HCT116 (cell line): Measurements from ENCODE around the gene TAF11L7. TPM values are rescaled to one million over a fixed set of nuclear protein-coding genes. Genes with fewer than 3 reads are reported as not detected.

Source experiments
- ATAC-seq: fragments of 200-7000 bp; cut with Tn5 transposase; 2 replicates; pipeline ENCODE4 v1.9.1; 2020; ENCODE audit warnings: mild to moderate bottlenecking, moderate library complexity
- BruUV-seq: library from RNA; stranded (reverse); fragments of 400-500 nt; replicated peaks from 2 replicates; lab custom pipeline; 2021; lab: Mats Ljungman, UMichigan
- CTCF ChIA-PET: fragments of 300-600 bp; sonication (Branson Sonifier 250); formaldehyde crosslinking; loops from one replicate; lab custom pipeline; 2021; ENCODE audit warnings: antibody characterized with exemption; lab: Charles Lee
- POLR2A ChIA-PET: fragments of 300-600, 350-600 bp; sonication (Branson Sonifier 250); formaldehyde crosslinking; loops from one replicate; lab custom pipeline; 2021; ENCODE audit warnings: antibody characterized with exemption; lab: Charles Lee
- RAD21 ChIA-PET, 2 experiments: fragments of 300-600 bp; sonication (Branson Sonifier 250); formaldehyde crosslinking; loops; one replicate each; lab custom pipeline; 2023; ENCODE audit warnings: low total read pairs in 2 of 2; ENCODE audit not compliant: uncharacterized antibody in 2 of 2, unreplicated experiment in 2 of 2, low non-redundant PET in 1 of 2; lab: Charles Lee
- DNase-seq: peaks from one replicate; pipeline ENCODE4 v3.0.0-alpha.2; 2010; ENCODE audit warnings: low read depth, low spot score
- H2AFZ ChIP-seq: fragments of 200-600 bp; shearing (Covaris generic), sonication (generic); 2 replicates; pipeline ENCODE4 v1.6.1; 2017; ENCODE audit warnings: low read depth, mixed run types, mixed read lengths, antibody characterized with exemption, low read length; ENCODE audit not compliant: poor library complexity, severe bottlenecking
- H3K27ac ChIP-seq: 2 replicates; pipeline ENCODE4 v1.5.1; 2012; ENCODE audit warnings: low read depth, low read length
- H3K27me3 ChIP-seq: fragments of 200-600 bp; sonication (generic); 2 replicates; pipeline ENCODE4 v1.6.1; 2016; ENCODE audit warnings: mixed run types, low read length, mixed read lengths; ENCODE audit not compliant: insufficient read depth
- H3K36me3 ChIP-seq, 2 experiments: fragments of 200-500 bp in 1 of 2; fragments of 200-600 bp in 1 of 2; sonication (Bioruptor generic) in 1 of 2; sonication (generic) in 1 of 2; 2 replicates each; pipeline versions ENCODE4 v1.5.1 to v1.6.1; 2014 to 2016; ENCODE audit warnings: low read length in 2 of 2, inconsistent platforms in 1 of 2, mixed read lengths in 1 of 2, mixed run types in 1 of 2; ENCODE audit not compliant: insufficient read depth in 2 of 2, control insufficient read depth in 1 of 2
- H3K4me1 ChIP-seq, 2 experiments: fragments of 200-600 bp in 1 of 2; sonication (generic) in 1 of 2; 2 replicates each; pipeline versions ENCODE4 v1.5.1 to v1.6.1; 2012 to 2017; ENCODE audit warnings: low read length in 2 of 2, inconsistent platforms in 1 of 2, mild to moderate bottlenecking in 1 of 2, mixed read lengths in 1 of 2, mixed run types in 1 of 2, moderate library complexity in 1 of 2; ENCODE audit not compliant: insufficient read depth in 2 of 2, control insufficient read depth in 1 of 2
- H3K4me2 ChIP-seq: fragments of 200-600 bp; sonication (generic); 2 replicates; pipeline ENCODE4 v1.6.1; 2017; ENCODE audit warnings: mixed run types, low read length, mixed read lengths
- H3K4me3 ChIP-seq, 2 experiments: fragments of 200-600 bp in 1 of 2; sonication (generic) in 1 of 2; replicated peaks in 1 of 2; 2 replicates each; pipeline ENCODE4 v1.5.1; 2011 to 2016; ENCODE audit warnings: low read length in 2 of 2, control low read depth in 1 of 2, low read depth in 1 of 2, mild to moderate bottlenecking in 1 of 2, mixed read lengths in 1 of 2, mixed run types in 1 of 2
- H3K79me2 ChIP-seq: fragments of 200-600 bp; sonication (generic); 2 replicates; pipeline ENCODE4 v1.6.1; 2017; ENCODE audit warnings: mild to moderate bottlenecking, mixed run types, low read length, moderate library complexity, mixed read lengths; ENCODE audit not compliant: insufficient read depth
- H3K9ac ChIP-seq: fragments of 200-600 bp; sonication (generic); 2 replicates; pipeline ENCODE4 v1.6.1; 2016; ENCODE audit warnings: low read length, mixed read lengths
- H3K9me2 ChIP-seq: fragments of 200-600 bp; sonication (generic), shearing (Covaris generic); 2 replicates; pipeline ENCODE4 v1.6.1; 2017; ENCODE audit warnings: mixed run types, mild to moderate bottlenecking, moderate library complexity; ENCODE audit not compliant: insufficient read depth
- H3K9me3 ChIP-seq, 2 experiments: fragments of 200-500 bp in 1 of 2; fragments of 200-600 bp in 1 of 2; sonication (Bioruptor generic) in 1 of 2; sonication (generic) in 1 of 2; 2 replicates each; pipeline ENCODE4 v1.6.1; 2014 to 2017; ENCODE audit warnings: low read length in 2 of 2, mixed read lengths in 2 of 2, inconsistent platforms in 1 of 2, low read depth in 1 of 2, mild to moderate bottlenecking in 1 of 2, mixed run types in 1 of 2, moderate library complexity in 1 of 2; ENCODE audit not compliant: control insufficient read depth in 1 of 2, insufficient read depth in 1 of 2
- H4K20me1 ChIP-seq: fragments of 200-600 bp; sonication (generic), shearing (Covaris generic); 2 replicates; pipeline ENCODE4 v1.6.1; 2017; ENCODE audit warnings: mixed run types, mild to moderate bottlenecking, moderate library complexity; ENCODE audit not compliant: insufficient read depth
- CBX3 ChIP-seq: IDR thresholded peaks from 2 replicates; pipeline ENCODE4 v1.6.1; 2012; ENCODE audit warnings: low read depth
- EGR1 ChIP-seq: IDR thresholded peaks from 2 replicates; pipeline ENCODE4 v1.6.1; 2012; ENCODE audit warnings: low read depth
- ELF1 ChIP-seq: IDR thresholded peaks from 2 replicates; pipeline ENCODE4 v1.6.1; 2012; ENCODE audit warnings: low read depth, borderline replicate concordance
- EZH2phosphoT487 ChIP-seq: fragments of 200-600 bp; IDR thresholded peaks from 2 replicates; pipeline ENCODE4 v1.6.1; 2018; ENCODE audit warnings: antibody characterized with exemption, borderline replicate concordance
- FOSL1 ChIP-seq: IDR thresholded peaks from 2 replicates; pipeline ENCODE4 v1.6.1; 2012; ENCODE audit warnings: low read depth
- JUND ChIP-seq: IDR thresholded peaks from 2 replicates; pipeline ENCODE4 v1.6.1; 2012
- POLR2AphosphoS5 ChIP-seq: IDR thresholded peaks from 2 replicates; pipeline ENCODE4 v1.6.1; 2011; ENCODE audit warnings: mild to moderate bottlenecking, low read depth, low read length, moderate library complexity
- RAD21 ChIP-seq: IDR thresholded peaks from 2 replicates; pipeline ENCODE4 v1.6.1; 2012; ENCODE audit warnings: low read depth, mild to moderate bottlenecking
- REST ChIP-seq: IDR thresholded peaks from 2 replicates; pipeline ENCODE4 v1.6.1; 2012; ENCODE audit warnings: low read depth
- SP1 ChIP-seq: IDR thresholded peaks from 2 replicates; pipeline ENCODE4 v1.6.1; 2012; ENCODE audit warnings: low read depth
- SRF ChIP-seq: IDR thresholded peaks from 2 replicates; pipeline ENCODE4 v1.6.1; 2012; ENCODE audit warnings: low read depth
- TCF7L2 ChIP-seq: IDR thresholded peaks from 2 replicates; pipeline ENCODE4 v1.7.0; 2011; ENCODE audit warnings: borderline replicate concordance, inconsistent platforms; ENCODE audit not compliant: insufficient read depth, insufficient read length; ENCODE audit errors: extremely low read depth
- ZBTB33 ChIP-seq: IDR thresholded peaks from 2 replicates; pipeline ENCODE4 v1.6.1; 2011; ENCODE audit warnings: mild to moderate bottlenecking, low read length, moderate library complexity; ENCODE audit not compliant: insufficient replicate concordance; ENCODE audit errors: extremely low read depth
- ZFX ChIP-seq: fragments of 450-650 bp; IDR thresholded peaks from 2 replicates; pipeline ENCODE4 v1.6.1; 2017
- ZNF274 ChIP-seq: fragments of 200-500 bp; sonication (Bioruptor generic); IDR thresholded peaks from 2 replicates; pipeline ENCODE4 v1.6.1; 2014; ENCODE audit warnings: mild to moderate bottlenecking, low read depth, low read length, inconsistent platforms
- intact Hi-C: fragments of 100-400 bp; cut with micrococcal nuclease; formaldehyde crosslinking; loops from 2 replicates; pipeline ENCODE4 v1.10.0; 2022
- total RNA-seq: library from RNA; stranded (reverse); gene quantifications from one replicate; pipeline ENCODE4 v1.2.1, GENCODE V29; 2021; ENCODE audit not compliant: unreplicated experiment
- TF ChIP-seq, protein P1 (sequence below), 3 experiments: fragments of 200-600 bp in 1 of 3; sonication (generic) in 1 of 3; IDR thresholded peaks in 2 of 3; conservative IDR thresholded peaks in 1 of 3; 2 replicates each; pipeline ENCODE4 v1.5.1; 2012 to 2017; ENCODE audit warnings: low read depth in 2 of 3, low read length in 2 of 3, antibody characterized with exemption in 1 of 3, borderline replicate concordance in 1 of 3, control low read depth in 1 of 3, mild to moderate bottlenecking in 1 of 3, mixed read lengths in 1 of 3, mixed run types in 1 of 3, moderate library complexity in 1 of 3; ENCODE audit not compliant: insufficient read depth in 1 of 3

Gene TAF11L7
- total RNA-seq, 1 experiment from 2014 or later, result not detected

GRCh38 chr5:17625686-17626085, 40.1 kb upstream of the TAF11L7 start:
- BruUV-seq, result no TSS peak
- intact Hi-C loops, result no loop called here

More at GRCh38 chr5:17625686-17626085, 40.1 kb upstream of the TAF11L7 start:
- no peak overlapping the region for H3K27ac ChIP-seq
- H3K36me3 ChIP-seq, result no peaks in the 10 kb centered on the region
- no peaks in the 10 kb centered on the region for H3K9me2 ChIP-seq
- POLR2A ChIA-PET, result no interaction called here
- RAD21 ChIA-PET, result no interaction called here
- CTCF ChIA-PET, result no interaction called here
- H3K4me2 ChIP-seq, result no peak overlapping the region
- H3K27me3 ChIP-seq, result no peaks in the 10 kb centered on the region
- H3K79me2 ChIP-seq, result no peaks in the 10 kb centered on the region
- H2AFZ ChIP-seq, result no peak overlapping the region
- no peak overlapping the region for H3K4me3 ChIP-seq
- no peak overlapping the region for H3K9ac ChIP-seq
- TF ChIP-seq EGR1 (no peak), ZFX (no peak), EZH2phosphoT487 (no peak), FOSL1 (no peak), JUND (no peak), RAD21 (no peak), ZNF274 (no peak), ELF1 (no peak), POLR2AphosphoS5 (no peak), REST (no peak), SRF (no peak), TCF7L2 (no peak), ZBTB33 (no peak), CBX3 (no peak), SP1 (no peak)
- TF ChIP-seq, protein P1, sequence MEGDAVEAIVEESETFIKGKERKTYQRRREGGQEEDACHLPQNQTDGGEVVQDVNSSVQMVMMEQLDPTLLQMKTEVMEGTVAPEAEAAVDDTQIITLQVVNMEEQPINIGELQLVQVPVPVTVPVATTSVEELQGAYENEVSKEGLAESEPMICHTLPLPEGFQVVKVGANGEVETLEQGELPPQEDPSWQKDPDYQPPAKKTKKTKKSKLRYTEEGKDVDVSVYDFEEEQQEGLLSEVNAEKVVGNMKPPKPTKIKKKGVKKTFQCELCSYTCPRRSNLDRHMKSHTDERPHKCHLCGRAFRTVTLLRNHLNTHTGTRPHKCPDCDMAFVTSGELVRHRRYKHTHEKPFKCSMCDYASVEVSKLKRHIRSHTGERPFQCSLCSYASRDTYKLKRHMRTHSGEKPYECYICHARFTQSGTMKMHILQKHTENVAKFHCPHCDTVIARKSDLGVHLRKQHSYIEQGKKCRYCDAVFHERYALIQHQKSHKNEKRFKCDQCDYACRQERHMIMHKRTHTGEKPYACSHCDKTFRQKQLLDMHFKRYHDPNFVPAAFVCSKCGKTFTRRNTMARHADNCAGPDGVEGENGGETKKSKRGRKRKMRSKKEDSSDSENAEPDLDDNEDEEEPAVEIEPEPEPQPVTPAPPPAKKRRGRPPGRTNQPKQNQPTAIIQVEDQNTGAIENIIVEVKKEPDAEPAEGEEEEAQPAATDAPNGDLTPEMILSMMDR (IDR thresholded peaks at IDR 0.05 in 2 of 3, conservative IDR thresholded peaks at IDR 0.05 in 1 of 3; ENCODE audit: borderline replicate concordance in 1 of 3, insufficient read depth in 1 of 3, low read depth in 2 of 3, low read length in 2 of 3), result no peak
- no peak for ATAC-seq
- no peaks in the 10 kb centered on the region; a peak in 1 of 4 replicates for H3K9me3 ChIP-seq
- H3K4me1 ChIP-seq, result no peaks in the 10 kb centered on the region
- no peaks in the 10 kb centered on the region for H4K20me1 ChIP-seq
- no peak for DNase-seq
